ENCODE measurements around the gene ARID5B.

DNA sequence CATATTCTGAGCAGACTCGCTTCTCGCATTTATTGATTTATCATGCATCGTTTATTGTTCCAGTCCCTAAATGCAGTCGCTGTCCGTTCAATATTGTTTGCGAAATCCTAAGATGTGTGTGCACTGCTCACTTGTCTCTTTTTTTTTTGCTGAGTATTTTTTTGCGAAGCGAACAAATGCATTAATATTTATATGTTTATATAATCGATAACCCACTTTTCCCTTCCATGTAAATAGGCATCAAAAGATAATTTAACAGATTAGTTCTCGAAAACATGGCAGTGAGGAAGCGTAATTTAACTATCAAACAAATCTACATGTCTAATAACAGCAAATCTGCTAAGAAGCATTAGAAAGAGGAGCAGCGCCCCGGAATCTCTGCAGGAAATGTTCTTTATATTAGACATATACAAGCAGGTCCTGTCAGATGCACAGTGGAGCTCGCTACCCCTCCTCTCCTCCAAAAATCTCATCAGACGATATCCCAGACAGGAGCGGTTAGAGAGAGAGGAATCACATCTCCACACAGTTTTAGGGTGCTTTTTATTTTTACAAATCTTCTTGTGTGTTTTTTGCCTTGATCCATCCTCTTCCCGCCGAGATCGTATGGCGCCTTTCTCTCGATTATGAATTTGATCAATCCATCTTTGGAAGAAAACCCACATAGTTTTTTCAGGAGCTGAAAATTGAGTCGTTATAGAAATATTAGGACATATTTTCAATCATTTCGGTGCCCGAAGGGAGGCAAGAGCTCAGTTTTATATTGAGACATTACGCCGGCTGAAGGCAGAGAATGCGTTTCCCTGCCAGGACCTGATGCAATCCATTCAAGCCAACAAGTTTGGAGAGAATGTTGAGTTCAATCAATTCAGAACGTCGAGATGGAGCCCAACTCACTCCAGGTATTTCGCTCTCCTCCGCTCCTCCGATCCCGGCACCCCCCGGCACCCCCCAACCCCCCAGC lies at the start of gene ARID5B:
- no peak for TF ChIP-seq HDGF (IDR thresholded peaks at IDR 0.05; ENCODE audit: borderline replicate concordance)
- no peak for TF ChIP-seq SUZ12 (IDR thresholded peaks at IDR 0.05)
- TF ChIP-seq FOXK2 (IDR thresholded peaks at IDR 0.05) = no peak
- no peak for TF ChIP-seq TARDBP (IDR thresholded peaks at IDR 0.05)
- TF ChIP-seq FOXM1 (IDR thresholded peaks at IDR 0.05; ENCODE audit: borderline replicate concordance) = no peak
- TF ChIP-seq, protein P1, sequence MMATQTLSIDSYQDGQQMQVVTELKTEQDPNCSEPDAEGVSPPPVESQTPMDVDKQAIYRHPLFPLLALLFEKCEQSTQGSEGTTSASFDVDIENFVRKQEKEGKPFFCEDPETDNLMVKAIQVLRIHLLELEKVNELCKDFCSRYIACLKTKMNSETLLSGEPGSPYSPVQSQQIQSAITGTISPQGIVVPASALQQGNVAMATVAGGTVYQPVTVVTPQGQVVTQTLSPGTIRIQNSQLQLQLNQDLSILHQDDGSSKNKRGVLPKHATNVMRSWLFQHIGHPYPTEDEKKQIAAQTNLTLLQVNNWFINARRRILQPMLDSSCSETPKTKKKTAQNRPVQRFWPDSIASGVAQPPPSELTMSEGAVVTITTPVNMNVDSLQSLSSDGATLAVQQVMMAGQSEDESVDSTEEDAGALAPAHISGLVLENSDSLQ (IDR thresholded peaks at IDR 0.05) = no peak
- no peak for TF ChIP-seq SP1 (IDR thresholded peaks at IDR 0.05)

Data from HEK293T (cell line).